Measurements from ENCODE around the gene PLCXD1. TPM values are rescaled to one million over a fixed set of nuclear protein-coding genes. Genes with fewer than 3 reads are reported as not detected.
A peak's percentile ranks its signal among the peaks of the same experiment; 100 is the strongest.

The PLCXD1 gene
- total and polyA plus RNA-seq, 2 experiments from 2014 or later = 48.7 to 112 TPM

- peaks cover 2% of the 10 kb centered on the region for H3K27me3 Mint-ChIP-seq (ENCODE audit: insufficient read depth, low read depth, poor library complexity)
- Histone ChIP-seq H3K4me3 (no peak overlapping the region), H3K36me3 (ENCODE audit: insufficient read depth) (no peaks in the 10 kb centered on the region), H3K4me1 (ENCODE audit: insufficient read depth) (no peaks in the 10 kb centered on the region; the same call in 1 of the 2 replicates), H3K4me2 (no peak overlapping the region), H3K79me2 (replicated peaks; ENCODE audit: insufficient read depth) (no peaks in the 10 kb centered on the region), H2AFZ (no peak overlapping the region), H3F3A (replicated peaks; ENCODE audit: low read depth) (peaks cover 12% of the 10 kb centered on the region; the same call in 1 of the 2 replicates), H4K20me1 (replicated peaks; ENCODE audit: insufficient read depth) (no peaks in the 10 kb centered on the region), H3K27ac (ENCODE audit: low read depth) (no peak overlapping the region), H3K9me2 (ENCODE audit: insufficient read depth) (no peaks in the 10 kb centered on the region), H3K27me3 (ENCODE audit: insufficient read depth) (no peaks in the 10 kb centered on the region)
- no peak for DNase-seq (ENCODE audit: low spot score)
- no peak overlapping the region for H3K27ac Mint-ChIP-seq
- H3K4me3 Mint-ChIP-seq = no peak overlapping the region
- no peak for TF ChIP-seq STAT1 (IDR thresholded peaks at IDR 0.05; ENCODE audit: unreplicated experiment)
- TF ChIP-seq, protein P1, sequence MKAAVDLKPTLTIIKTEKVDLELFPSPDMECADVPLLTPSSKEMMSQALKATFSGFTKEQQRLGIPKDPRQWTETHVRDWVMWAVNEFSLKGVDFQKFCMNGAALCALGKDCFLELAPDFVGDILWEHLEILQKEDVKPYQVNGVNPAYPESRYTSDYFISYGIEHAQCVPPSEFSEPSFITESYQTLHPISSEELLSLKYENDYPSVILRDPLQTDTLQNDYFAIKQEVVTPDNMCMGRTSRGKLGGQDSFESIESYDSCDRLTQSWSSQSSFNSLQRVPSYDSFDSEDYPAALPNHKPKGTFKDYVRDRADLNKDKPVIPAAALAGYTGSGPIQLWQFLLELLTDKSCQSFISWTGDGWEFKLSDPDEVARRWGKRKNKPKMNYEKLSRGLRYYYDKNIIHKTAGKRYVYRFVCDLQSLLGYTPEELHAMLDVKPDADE (IDR thresholded peaks at IDR 0.05) = no peak
- no peak for TF ChIP-seq EZH2 (IDR thresholded peaks at IDR 0.05; ENCODE audit: low read depth, unreplicated experiment)
- no peak for TF ChIP-seq NANOG (IDR thresholded peaks at IDR 0.05; ENCODE audit: borderline replicate concordance)
- ATAC-seq = no peak
- H3K4me1 Mint-ChIP-seq = no peaks in the 10 kb centered on the region
- H3K9me3 Mint-ChIP-seq = peaks cover 65% of the 10 kb centered on the region
- H3K36me3 Mint-ChIP-seq (ENCODE audit: low read depth) = peaks cover 9% of the 10 kb centered on the region
These were observed 22.7 kb upstream of the PLCXD1 start for GRCh38 chrX:258291-259040.

DNA sequence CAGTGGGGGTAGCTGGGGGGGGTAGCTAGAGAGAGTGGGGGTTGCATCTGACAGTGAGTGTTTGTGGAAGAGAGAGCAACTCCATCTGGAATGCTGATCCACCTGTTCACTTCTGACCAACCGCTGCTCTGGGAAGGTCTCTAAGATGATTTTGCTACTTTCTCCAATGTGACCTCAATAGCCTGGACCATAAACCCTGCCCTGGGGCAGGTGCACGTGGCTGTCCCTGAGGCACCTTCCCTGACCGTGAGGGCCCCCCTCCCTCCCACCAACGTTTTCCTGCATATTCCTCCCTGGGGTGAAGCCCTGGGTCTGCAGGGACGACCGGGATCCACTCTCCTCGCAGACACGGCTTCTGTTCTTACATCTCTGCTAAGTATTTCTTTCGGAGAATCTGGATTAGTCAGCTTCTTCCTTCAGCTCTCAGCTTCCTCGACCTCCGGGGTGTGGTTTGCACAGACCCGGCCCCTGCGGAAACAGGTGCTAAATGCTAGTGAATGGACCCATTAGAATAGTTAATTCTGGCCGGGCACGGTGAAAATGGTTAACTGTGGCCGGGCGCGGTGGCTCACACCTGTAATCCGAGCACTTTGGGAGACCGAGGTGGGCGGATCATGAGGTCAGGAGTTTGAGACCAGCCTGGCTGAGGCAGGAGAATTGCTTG, 21.4 kb upstream of the PLCXD1 start:
- Mint-ChIP-seq H3K4me1 (no peaks in the 10 kb centered on the region), H3K27ac (no peak overlapping the region; the same call in 1 of the 2 replicates), H3K27me3 (ENCODE audit: insufficient read depth, low read depth, poor library complexity) (peaks cover 2% of the 10 kb centered on the region), H3K4me3 (no peak overlapping the region), H3K36me3 (ENCODE audit: low read depth) (peaks cover 3% of the 10 kb centered on the region; the same call in 2 of the 3 replicates), H3K9me3 (peaks cover 69% of the 10 kb centered on the region)
- Histone ChIP-seq H3K79me2 (replicated peaks; ENCODE audit: insufficient read depth) (no peaks in the 10 kb centered on the region), H3K27ac (ENCODE audit: low read depth) (peak overlapping the region; percentile 4; the same call in 1 of the 2 replicates), H3K4me1 (ENCODE audit: insufficient read depth) (no peaks in the 10 kb centered on the region; the same call in 1 of the 2 replicates), H3K36me3 (ENCODE audit: insufficient read depth) (no peaks in the 10 kb centered on the region), H4K20me1 (replicated peaks; ENCODE audit: insufficient read depth) (no peaks in the 10 kb centered on the region), H3K4me3 (no peak overlapping the region), H3K27me3 (ENCODE audit: insufficient read depth) (no peaks in the 10 kb centered on the region), H3F3A (replicated peaks; ENCODE audit: low read depth) (peaks cover 12% of the 10 kb centered on the region; the same call in 1 of the 2 replicates), H3K4me2 (peak overlapping the region; percentile 31; the same call in 1 of the 2 replicates), H2AFZ (no peak overlapping the region), H3K9me2 (ENCODE audit: insufficient read depth) (no peaks in the 10 kb centered on the region)
- ATAC-seq = no peak; the same call in 2 of the 3 replicates
- TF ChIP-seq CREB1 (CRISPR knock-in tag; IDR thresholded peaks at IDR 0.05; ENCODE audit: low read depth) = no peak
- peak; percentile 56 for DNase-seq (ENCODE audit: low spot score)

GRCh38 chrX:261167-261918, 19.8 kb upstream of the PLCXD1 start:
- H3K9me3 Mint-ChIP-seq = peaks cover 69% of the 10 kb centered on the region
- H3K36me3 Mint-ChIP-seq (ENCODE audit: low read depth) = peaks cover 3% of the 10 kb centered on the region; the same call in 1 of the 3 replicates
- H3K79me2 ChIP-seq (replicated peaks; ENCODE audit: insufficient read depth) = no peaks in the 10 kb centered on the region
- H3K4me3 ChIP-seq = no peak overlapping the region
- H2AFZ ChIP-seq = peak overlapping the region; percentile 97
- H3K9me2 ChIP-seq (ENCODE audit: insufficient read depth) = no peaks in the 10 kb centered on the region
- no peaks in the 10 kb centered on the region for H3K36me3 ChIP-seq (ENCODE audit: insufficient read depth)
- H3K4me3 Mint-ChIP-seq = no peak overlapping the region
- H3K4me1 Mint-ChIP-seq = no peaks in the 10 kb centered on the region
- H3K4me2 ChIP-seq = no peak overlapping the region
- no peak overlapping the region for H3K27ac Mint-ChIP-seq
- H3K4me1 ChIP-seq (ENCODE audit: insufficient read depth) = no peaks in the 10 kb centered on the region; the same call in 1 of the 2 replicates
- peaks cover 12% of the 10 kb centered on the region; the same call in 1 of the 2 replicates for H3F3A ChIP-seq (replicated peaks; ENCODE audit: low read depth)
- ATAC-seq = peak; percentile 79
- H4K20me1 ChIP-seq (replicated peaks; ENCODE audit: insufficient read depth) = no peaks in the 10 kb centered on the region
- no peaks in the 10 kb centered on the region for H3K27me3 ChIP-seq (ENCODE audit: insufficient read depth)
- H3K27ac ChIP-seq (ENCODE audit: low read depth) = no peak overlapping the region
- H3K27me3 Mint-ChIP-seq (ENCODE audit: insufficient read depth, low read depth, poor library complexity) = peaks cover 5% of the 10 kb centered on the region
- peak; percentile 65 for DNase-seq (ENCODE audit: low spot score)
- TF ChIP-seq, protein P2, sequence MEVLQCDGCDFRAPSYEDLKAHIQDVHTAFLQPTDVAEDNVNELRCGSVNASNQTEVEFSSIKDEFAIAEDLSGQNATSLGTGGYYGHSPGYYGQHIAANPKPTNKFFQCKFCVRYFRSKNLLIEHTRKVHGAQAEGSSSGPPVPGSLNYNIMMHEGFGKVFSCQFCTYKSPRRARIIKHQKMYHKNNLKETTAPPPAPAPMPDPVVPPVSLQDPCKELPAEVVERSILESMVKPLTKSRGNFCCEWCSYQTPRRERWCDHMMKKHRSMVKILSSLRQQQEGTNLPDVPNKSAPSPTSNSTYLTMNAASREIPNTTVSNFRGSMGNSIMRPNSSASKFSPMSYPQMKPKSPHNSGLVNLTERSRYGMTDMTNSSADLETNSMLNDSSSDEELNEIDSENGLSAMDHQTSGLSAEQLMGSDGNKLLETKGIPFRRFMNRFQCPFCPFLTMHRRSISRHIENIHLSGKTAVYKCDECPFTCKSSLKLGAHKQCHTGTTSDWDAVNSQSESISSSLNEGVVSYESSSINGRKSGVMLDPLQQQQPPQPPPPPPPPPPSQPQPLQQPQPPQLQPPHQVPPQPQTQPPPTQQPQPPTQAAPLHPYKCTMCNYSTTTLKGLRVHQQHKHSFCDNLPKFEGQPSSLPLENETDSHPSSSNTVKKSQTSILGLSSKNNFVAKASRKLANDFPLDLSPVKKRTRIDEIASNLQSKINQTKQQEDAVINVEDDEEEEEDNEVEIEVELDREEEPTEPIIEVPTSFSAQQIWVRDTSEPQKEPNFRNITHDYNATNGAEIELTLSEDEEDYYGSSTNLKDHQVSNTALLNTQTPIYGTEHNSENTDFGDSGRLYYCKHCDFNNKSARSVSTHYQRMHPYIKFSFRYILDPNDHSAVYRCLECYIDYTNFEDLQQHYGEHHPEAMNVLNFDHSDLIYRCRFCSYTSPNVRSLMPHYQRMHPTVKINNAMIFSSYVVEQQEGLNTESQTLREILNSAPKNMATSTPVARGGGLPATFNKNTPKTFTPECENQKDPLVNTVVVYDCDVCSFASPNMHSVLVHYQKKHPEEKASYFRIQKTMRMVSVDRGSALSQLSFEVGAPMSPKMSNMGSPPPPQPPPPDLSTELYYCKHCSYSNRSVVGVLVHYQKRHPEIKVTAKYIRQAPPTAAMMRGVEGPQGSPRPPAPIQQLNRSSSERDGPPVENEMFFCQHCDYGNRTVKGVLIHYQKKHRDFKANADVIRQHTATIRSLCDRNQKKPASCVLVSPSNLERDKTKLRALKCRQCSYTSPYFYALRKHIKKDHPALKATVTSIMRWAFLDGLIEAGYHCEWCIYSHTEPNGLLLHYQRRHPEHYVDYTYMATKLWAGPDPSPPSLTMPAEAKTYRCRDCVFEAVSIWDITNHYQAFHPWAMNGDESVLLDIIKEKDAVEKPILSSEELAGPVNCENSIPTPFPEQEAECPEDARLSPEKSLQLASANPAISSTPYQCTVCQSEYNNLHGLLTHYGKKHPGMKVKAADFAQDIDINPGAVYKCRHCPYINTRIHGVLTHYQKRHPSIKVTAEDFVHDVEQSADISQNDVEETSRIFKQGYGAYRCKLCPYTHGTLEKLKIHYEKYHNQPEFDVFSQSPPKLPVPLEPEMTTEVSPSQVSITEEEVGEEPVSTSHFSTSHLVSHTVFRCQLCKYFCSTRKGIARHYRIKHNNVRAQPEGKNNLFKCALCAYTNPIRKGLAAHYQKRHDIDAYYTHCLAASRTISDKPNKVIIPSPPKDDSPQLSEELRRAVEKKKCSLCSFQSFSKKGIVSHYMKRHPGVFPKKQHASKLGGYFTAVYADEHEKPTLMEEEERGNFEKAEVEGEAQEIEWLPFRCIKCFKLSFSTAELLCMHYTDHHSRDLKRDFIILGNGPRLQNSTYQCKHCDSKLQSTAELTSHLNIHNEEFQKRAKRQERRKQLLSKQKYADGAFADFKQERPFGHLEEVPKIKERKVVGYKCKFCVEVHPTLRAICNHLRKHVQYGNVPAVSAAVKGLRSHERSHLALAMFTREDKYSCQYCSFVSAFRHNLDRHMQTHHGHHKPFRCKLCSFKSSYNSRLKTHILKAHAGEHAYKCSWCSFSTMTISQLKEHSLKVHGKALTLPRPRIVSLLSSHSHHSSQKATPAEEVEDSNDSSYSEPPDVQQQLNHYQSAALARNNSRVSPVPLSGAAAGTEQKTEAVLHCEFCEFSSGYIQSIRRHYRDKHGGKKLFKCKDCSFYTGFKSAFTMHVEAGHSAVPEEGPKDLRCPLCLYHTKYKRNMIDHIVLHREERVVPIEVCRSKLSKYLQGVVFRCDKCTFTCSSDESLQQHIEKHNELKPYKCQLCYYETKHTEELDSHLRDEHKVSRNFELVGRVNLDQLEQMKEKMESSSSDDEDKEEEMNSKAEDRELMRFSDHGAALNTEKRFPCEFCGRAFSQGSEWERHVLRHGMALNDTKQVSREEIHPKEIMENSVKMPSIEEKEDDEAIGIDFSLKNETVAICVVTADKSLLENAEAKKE (CRISPR knock-in tag; IDR thresholded peaks at IDR 0.05) = no peak
